Colonic mucosa (tissue), 4 donors: ENCODE results near the gene RNLS. TPM values are rescaled to one million over a fixed set of nuclear protein-coding genes. Genes with fewer than 3 reads are reported as not detected.
A peak's percentile ranks its signal among the peaks of the same experiment; 100 is the strongest.

Experiments used
- DNase-seq: peaks from one replicate; pipeline ENCODE4 v3.0.0-alpha.2; 2020
- H3K27ac ChIP-seq: fragments of 200-600 bp; one replicate; pipeline ENCODE4 v1.8.0; 2021
- H3K27me3 ChIP-seq: fragments of 200-600 bp; one replicate; pipeline ENCODE4 v1.8.0; 2021
- H3K36me3 ChIP-seq: fragments of 200-600 bp; one replicate; pipeline ENCODE4 v1.8.0; 2021
- H3K4me1 ChIP-seq: fragments of 200-600 bp; one replicate; pipeline ENCODE4 v1.8.0; 2021; ENCODE audit warnings: mild to moderate bottlenecking
- H3K4me3 ChIP-seq: fragments of 200-600 bp; one replicate; pipeline ENCODE4 v1.8.0; 2021
- H3K9ac ChIP-seq, 2 donors: one replicate each; pipeline ENCODE4 v1.7.0; 2013; ENCODE audit warnings: control low read depth in 2 of 2, low read depth in 2 of 2, low read length in 2 of 2
- H3K9me3 ChIP-seq: fragments of 200-600 bp; one replicate; pipeline ENCODE4 v1.8.0; 2021
- CTCF ChIP-seq: fragments of 200-600 bp; IDR thresholded peaks from one replicate; pipeline ENCODE4 v1.8.0; 2022; ENCODE audit warnings: antibody characterized with exemption, mild to moderate bottlenecking
- intact Hi-C: fragments of 100-400 bp; cut with DNase I; formaldehyde crosslinking; loops from one replicate; pipeline ENCODE4 v1.14.1; 2022
- total RNA-seq, 2 donors: library from RNA; stranded (reverse); fragmentation: NEBNext Ultra II Directional in 1 of 2; extraction: Animal tissue kit (Norgen Biotek cat#: 25700) in 1 of 2; gene quantifications; one replicate each; pipeline ENCODE4 v1.2.1, GENCODE V29; 2021
- donor health status: healthy.
- donor health status: DM: no; HTN: no; CAD: no.
- donor health status: DM: no; HTN: no; CAD: no.

Gene RNLS
- total RNA-seq, 2 donors from 2014 or later: 13.0 to 19.1 TPM

- intact Hi-C loops: no loop called here
- Histone ChIP-seq H3K4me1 (no peaks in the 10 kb centered on the region), H3K9me3 (no peaks in the 10 kb centered on the region), H3K27ac (no peak overlapping the region), H3K9ac (no peak overlapping the region), H3K27me3 (no peaks in the 10 kb centered on the region), H3K36me3 (no peaks in the 10 kb centered on the region), H3K4me3 (no peak overlapping the region)
- no peak for TF ChIP-seq CTCF
- DNase-seq: no peak
Measured at GRCh38 chr10:88528806-88529570, 54.1 kb downstream of the RNLS start.

DNA sequence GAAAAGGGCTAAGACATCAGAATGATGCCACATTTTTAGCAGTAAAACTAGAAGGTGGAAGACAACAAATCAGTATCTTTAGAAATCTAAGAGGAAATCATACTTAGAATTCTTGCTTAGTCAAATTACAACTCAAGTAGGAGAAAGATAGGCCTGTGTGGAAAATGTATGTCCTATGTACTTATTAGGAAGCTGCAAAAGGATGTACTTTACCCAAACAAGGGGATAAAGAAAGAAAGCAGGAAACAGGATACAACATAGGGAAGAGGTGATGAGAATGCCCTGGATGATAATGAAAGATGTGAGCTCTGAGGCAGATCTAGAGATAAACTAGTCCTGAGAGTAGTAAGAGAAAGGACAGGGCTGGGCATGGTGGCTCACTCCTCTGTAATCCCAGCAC, 54.9 kb downstream of the RNLS start:
- no peak overlapping the region for H3K4me3 ChIP-seq
- DNase-seq: no peak
- intact Hi-C loops: no loop called here
- no peak for TF ChIP-seq CTCF
- H3K36me3 ChIP-seq: no peaks in the 10 kb centered on the region
- no peaks in the 10 kb centered on the region for H3K9me3 ChIP-seq
- H3K27me3 ChIP-seq: no peaks in the 10 kb centered on the region
- no peak overlapping the region for H3K9ac ChIP-seq
- H3K27ac ChIP-seq: no peak overlapping the region
- H3K4me1 ChIP-seq: no peaks in the 10 kb centered on the region

DNA sequence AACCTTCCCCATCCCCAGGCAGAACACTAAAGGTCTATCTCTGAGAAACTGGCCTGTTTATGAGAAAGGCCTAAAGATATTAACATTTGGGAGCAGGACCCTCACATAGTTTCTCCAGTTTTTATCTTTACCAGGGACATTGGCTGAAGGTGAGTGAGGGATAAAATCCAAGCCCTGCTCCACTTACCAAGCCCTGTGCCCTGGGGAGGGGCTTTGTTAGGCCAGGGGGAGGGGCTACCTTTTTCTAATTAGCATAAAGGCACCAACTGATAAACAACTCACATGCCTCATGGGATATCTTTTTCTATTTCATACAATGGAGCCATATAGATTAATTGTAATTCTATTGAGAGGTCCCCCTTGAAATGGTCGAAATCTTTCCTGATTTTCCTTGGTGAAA, 55.9 kb downstream of the RNLS start:
- intact Hi-C loops: no loop called here

DNA sequence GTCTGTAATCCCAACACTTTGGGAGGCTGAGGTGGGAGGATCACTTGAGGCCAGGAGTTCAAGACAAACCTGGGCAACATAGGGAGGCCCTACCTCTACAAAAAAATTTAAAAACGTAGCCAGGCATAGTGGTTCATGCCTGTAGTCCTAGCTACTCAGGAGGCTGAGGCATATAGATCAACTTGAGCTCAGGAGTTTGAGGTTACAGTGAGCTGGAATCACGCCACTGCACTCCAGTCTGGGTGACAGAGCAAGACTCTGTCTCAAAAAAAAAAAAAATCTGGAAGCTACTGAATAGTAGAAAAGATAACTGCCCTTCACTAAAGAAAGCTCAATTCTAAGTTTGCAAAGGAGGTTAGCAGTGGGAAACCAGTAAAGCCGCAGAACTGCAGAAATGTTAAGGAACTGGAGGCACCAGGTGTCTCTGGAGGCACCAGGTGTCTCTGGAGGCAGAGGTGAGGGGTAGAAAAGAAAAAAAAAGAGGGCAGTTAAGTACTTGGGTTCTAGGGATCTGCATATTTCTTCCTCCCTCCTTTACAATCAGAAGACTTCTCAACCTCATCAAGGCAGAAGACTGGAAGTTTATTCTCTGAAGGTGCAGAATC, 56.5 kb downstream of the RNLS start:
- no peak overlapping the region for H3K27ac ChIP-seq
- no peaks in the 10 kb centered on the region for H3K27me3 ChIP-seq
- intact Hi-C loops: no loop called here
- no peak for TF ChIP-seq CTCF
- no peak for DNase-seq
- H3K4me1 ChIP-seq: no peaks in the 10 kb centered on the region
- no peak overlapping the region for H3K9ac ChIP-seq
- no peaks in the 10 kb centered on the region for H3K36me3 ChIP-seq
- H3K9me3 ChIP-seq: no peaks in the 10 kb centered on the region
- no peak overlapping the region for H3K4me3 ChIP-seq

More for the DNA sequence above, 55.9 kb downstream of the RNLS start:
- Histone ChIP-seq H3K4me1 (no peaks in the 10 kb centered on the region), H3K4me3 (no peak overlapping the region), H3K27me3 (no peaks in the 10 kb centered on the region), H3K36me3 (no peaks in the 10 kb centered on the region), H3K27ac (no peak overlapping the region), H3K9me3 (no peaks in the 10 kb centered on the region), H3K9ac (no peak overlapping the region)
- TF ChIP-seq CTCF: no peak
- no peak for DNase-seq

DNA sequence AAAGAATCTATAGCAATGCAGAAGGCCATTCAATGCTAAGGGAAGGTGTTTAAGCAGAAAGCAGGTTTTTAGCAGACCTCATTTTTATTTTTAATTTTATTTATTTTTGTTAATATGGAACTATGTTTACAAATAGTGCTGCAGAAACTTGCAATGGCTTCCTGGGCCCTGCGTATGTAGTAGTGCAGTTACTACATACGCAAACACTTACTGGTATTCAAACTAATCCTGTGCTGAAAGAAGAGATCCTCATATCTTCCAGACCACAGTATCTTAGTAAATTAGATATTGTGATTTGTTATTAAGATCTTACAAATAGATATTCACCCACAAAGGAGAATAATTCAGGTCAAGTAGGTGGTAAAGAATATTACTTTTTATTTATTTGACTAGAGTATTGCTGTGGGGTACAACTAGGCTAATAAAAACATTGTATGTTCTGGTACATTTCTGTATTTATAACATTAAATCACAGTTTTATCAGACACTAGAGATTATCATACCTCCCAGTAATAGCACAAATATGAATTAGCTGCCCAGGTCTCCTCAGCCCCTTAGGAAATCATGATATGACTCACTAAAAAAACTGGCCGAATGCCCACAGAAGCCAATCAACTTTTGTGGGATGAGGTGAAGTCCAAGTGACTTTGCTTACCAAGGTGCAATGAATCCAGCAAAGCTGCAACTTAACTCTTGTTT, 57.6 kb downstream of the RNLS start:
- Histone ChIP-seq H3K9ac (no peak overlapping the region), H3K4me3 (no peak overlapping the region), H3K36me3 (no peaks in the 10 kb centered on the region), H3K4me1 (no peaks in the 10 kb centered on the region), H3K9me3 (no peaks in the 10 kb centered on the region), H3K27me3 (no peaks in the 10 kb centered on the region), H3K27ac (no peak overlapping the region)
- intact Hi-C loops: no loop called here
- peak; percentile 77 for DNase-seq
- TF ChIP-seq CTCF: no peak
